ENCODE results near the gene PHKG2. TPM values are rescaled to one million over a fixed set of nuclear protein-coding genes. Genes with fewer than 3 reads are reported as not detected.

PHKG2 gene
- total RNA-seq, 1 experiment from 2014 or later, result 16.5 TPM

- DNase-seq (ENCODE audit: low read depth), result no peak
Observed at GRCh38 chr16:30757316-30757715, 9.1 kb downstream of the PHKG2 start.

DNA sequence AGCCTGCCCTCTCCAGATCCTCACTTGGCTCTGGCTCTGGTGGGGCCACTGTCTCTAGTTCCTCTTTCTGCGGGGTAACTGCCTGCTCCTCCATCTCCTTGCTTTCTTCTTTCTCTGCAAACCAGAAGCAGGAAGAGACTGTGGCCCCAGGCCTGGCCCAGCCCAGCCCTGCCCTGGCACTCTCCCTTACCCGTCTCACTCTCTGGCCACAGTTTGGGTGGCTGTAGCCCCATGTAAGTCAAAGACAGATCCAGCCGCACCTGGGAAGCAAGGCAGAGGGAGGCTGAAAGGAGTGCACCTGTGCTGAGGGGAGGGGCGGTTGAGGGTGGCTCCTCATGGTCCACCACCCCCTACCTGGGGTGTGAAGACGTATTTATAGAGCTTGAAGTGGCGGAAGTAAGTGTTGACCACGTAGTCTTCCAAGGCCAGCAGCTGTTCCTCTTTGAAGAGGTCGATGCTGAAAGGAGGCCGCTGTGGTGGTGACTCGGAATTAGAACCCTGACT lies 10.8 kb downstream of the PHKG2 start:
- no peak for DNase-seq (ENCODE audit: low read depth)

DNA sequence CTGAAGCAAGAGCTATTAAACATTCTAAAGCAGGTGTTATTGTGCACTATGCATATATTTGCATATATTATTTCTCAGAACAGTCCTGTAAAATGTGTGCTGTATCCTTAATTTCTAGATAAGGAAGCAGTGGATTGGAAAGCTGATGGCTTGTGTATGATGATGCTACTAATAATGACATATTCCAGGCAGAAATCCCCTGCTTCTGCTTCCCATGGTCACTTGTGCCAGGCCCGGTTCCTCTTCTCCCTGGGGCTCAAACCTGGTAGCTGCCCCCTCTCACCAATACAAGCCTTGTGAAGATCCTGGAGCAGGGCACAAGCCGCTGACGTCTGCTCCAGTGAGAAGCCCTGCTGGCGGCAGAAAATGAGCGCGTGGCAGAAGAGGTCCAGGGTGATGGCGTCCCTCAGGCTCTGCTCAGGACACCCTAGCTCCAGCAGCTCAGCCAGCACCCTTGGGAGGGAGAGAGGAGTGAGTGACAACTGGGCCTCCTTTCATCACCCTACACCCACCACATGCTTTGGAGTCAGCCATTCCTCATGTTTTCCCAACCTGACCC lies 11.9 kb downstream of the PHKG2 start:
- DNase-seq (ENCODE audit: low read depth), result no peak

- DNase-seq (ENCODE audit: low read depth), result no peak
Observed at GRCh38 chr16:30760577-30761426, 12.6 kb downstream of the PHKG2 start.

DNA sequence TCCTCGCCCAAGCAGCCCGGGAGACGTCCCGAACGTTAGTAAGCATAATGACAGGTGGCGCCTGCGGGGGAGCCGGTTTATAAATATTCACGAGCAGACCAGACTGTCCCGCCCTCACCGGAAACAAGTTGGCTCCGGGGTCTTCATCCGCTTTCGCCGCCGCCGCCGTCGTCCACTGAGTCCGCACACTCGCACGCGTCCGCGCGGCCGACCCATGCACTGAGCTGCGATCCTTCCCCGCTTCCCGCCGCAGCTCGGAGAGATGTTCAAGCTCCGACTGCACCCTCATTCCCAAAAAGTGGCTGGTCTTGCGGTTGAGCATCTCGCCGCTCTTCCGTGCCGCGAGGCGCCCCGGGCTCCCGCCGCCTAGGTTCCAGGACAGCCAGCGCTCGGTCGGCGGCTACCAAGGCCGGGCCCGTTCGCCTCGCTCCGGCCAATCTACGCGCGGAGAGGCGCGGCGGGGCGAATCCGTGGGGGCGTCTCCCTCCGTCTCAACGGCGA lies 13.3 kb downstream of the PHKG2 start:
- DNase-seq (ENCODE audit: low read depth), result peak; percentile 35

DNA sequence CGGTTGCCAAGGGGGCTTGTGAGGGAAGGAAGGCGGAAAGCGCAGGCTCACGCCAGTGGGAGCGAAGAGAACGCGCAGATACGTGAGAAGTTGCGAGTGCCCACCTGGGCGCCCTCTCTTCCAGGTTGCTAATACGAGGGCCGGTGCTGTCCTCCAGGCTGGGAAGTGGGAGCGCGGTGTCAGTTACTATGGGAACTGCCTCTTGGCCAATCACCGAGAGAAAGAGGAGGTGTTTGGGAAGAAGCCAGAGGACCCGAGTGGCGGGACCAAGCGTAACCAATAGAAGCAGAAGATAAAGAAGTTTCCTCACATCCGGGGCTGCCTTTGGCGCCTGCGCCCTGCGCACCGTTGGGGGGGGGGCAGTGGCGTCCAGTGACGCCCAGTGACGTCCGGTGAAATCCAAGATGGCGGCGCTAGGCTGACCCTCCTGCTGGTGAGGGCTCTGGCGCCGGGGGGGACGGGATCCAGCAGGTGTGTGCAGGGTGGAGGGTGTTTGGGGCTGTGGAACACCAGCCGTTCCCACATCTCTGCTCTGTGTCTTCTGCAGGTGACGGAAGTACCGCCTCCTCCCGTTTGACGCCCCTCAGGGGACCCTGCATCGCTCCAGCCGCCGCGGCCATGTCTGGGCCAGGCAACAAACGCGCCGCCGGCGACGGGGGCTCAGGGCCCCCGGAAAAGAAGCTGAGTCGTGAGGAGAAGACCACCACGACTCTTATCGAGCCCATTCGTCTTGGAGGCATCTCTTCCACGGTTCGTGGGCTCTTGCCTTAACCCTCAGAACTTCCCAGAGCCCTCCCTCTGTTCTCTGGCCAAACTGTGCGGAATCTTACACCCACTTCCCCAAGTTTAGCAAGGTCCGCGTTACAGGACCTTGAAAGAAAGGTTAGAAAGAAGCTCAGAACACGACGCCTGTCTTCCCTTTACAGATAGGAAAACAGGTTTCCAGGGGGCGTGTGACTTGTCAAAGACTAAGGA lies 14.0 kb downstream of the PHKG2 start, which contains the start of the genes CFAP119 and RNF40:
TSS of gene CFAP119 (minus strand) at position 135 of the 975 bp plus-strand sequence. CDS start 314 bp downstream, outside the sequence.
TSS of gene RNF40 (plus strand) at position 395 of the 975 bp plus-strand sequence. CDS start at position 619, 224 bp downstream.
- DNase-seq (ENCODE audit: low read depth), result peak; percentile 96

GRCh38 chr16:30762991-30763725 lies 14.9 kb downstream of the PHKG2 start:
- DNase-seq (ENCODE audit: low read depth), result no peak

DNA sequence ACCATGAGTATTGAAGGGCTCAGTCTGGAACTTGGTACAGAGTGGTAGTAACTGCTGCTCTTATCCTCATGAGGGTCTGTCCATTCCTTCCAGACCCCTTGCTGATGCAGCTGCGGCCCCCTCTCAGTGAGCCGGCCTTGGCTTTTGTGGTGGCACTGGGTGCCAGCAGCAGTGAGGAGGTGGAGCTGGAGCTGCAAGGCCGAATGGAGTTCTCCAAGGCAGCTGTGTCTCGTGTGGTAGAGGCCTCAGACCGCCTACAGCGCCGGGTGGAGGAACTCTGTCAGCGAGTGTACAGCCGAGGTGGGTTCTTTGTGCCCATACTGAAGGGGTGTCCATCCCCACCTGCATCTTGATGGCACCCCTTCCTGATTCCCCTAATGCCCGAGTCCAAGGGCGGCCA lies 15.9 kb downstream of the PHKG2 start:
- DNase-seq (ENCODE audit: low read depth), result no peak

- DNase-seq (ENCODE audit: low read depth), result no peak
Observed at GRCh38 chr16:30764816-30765465, 16.7 kb downstream of the PHKG2 start.

DNA sequence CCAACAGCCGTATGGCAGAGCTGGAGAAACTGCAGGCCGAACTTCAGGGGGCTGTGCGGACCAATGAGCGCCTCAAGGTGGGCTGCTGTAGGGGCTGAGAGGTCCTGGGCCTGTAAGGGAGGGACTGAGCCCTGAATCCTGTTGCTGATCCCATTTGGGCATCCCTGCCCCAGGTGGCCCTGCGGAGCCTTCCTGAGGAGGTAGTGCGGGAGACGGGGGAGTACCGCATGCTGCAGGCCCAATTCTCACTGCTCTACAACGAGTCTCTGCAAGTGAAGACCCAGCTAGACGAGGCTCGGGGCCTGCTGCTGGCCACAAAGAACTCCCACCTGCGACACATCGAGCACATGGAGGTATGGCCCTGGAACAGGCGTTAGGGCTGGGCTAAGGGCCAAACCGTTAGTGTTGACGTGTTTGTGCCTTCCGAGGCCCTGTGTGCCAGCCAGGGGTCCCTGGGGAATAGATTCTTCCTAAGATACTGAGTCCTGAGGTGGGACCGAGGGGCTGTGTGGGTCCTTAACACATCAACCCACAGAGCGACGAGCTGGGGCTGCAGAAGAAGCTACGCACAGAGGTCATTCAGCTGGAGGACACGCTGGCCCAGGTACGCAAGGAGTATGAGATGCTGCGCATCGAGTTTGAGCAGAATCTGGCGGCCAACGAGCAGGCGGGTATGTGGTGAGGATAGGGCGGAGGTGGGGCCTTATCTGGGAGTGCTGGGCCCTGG lies 18.1 kb downstream of the PHKG2 start:
- DNase-seq (ENCODE audit: low read depth), result no peak

DNA sequence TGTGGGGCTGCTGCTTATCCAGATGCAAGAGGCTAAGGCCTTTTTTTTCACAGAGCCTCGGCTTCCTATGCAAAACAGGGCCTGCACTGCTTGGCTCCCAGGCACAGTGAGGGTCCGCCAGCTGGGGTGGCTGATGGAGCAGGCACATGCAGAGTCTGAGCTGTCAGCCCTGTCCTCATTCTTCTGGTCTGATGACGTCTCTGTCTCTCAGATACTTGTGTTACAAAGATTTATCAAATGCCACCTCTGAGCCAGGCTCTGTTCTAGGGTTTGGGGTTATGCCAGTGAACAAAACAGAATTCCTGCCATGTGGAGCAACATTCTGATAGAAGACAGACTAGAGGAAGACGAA lies 18.7 kb downstream of the PHKG2 start:
- no peak for DNase-seq (ENCODE audit: low read depth)

DNA sequence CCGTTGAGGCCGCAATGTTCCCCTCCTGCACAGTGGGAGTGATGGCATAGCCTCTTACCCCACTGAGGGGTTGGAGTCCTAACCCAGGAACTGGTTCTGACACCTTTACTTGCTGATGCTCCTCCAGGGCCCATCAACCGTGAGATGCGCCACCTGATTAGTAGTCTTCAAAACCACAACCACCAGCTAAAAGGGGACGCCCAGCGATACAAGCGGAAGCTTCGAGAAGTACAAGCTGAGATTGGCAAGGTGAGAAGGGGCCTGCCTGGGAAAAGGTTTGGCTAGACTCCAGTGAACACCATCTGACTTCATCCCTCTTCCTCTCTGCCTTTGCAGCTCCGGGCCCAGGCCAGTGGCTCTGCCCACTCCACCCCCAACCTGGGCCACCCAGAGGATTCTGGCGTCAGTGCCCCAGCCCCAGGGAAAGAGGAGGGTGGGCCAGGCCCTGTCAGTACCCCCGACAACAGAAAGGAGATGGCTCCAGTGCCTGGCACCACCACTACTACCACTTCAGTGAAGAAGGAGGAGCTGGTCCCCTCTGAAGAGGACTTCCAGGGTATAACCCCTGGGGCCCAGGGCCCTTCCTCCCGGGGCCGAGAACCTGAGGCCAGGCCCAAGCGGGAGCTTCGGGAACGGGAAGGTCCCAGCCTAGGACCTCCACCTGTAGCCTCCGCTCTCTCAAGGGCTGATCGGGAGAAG lies 19.7 kb downstream of the PHKG2 start:
- no peak for DNase-seq (ENCODE audit: low read depth)

- no peak for DNase-seq (ENCODE audit: low read depth)
Observed at GRCh38 chr16:30768583-30769181, 20.5 kb downstream of the PHKG2 start.

- no peak for DNase-seq (ENCODE audit: low read depth)
Observed at GRCh38 chr16:30769379-30770089, 21.3 kb downstream of the PHKG2 start.

- DNase-seq (ENCODE audit: low read depth), result no peak
Observed at GRCh38 chr16:30771726-30772125, 23.5 kb downstream of the PHKG2 start.

GRCh38 chr16:30773826-30774225 lies 25.6 kb downstream of the PHKG2 start:
- DNase-seq (ENCODE audit: low read depth), result no peak

- DNase-seq (ENCODE audit: low read depth), result no peak
Observed at GRCh38 chr16:30774367-30775130, 26.3 kb downstream of the PHKG2 start.

DNA sequence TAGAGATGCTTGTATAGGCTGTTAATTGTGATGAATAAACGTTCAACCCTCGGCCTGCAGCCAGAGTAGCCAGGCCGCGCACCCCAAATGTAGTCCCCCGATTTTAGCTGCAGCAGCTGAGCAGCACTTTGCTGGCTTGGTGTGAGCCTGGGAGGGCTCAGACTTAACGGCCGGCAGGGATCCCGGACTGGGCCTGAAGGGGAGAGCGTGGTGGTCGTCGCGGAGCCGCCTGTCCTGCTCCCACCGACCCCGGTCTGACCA lies 26.8 kb downstream of the PHKG2 start:
- DNase-seq (ENCODE audit: low read depth), result no peak
